ENCODE data around the gene TDP1.
"Not testable (repeated sequence)": the region's sequence is repeated elsewhere in the genome, so short reads cannot be mapped to it uniquely, and the experiment has no call there.

TDP1 gene

DNA sequence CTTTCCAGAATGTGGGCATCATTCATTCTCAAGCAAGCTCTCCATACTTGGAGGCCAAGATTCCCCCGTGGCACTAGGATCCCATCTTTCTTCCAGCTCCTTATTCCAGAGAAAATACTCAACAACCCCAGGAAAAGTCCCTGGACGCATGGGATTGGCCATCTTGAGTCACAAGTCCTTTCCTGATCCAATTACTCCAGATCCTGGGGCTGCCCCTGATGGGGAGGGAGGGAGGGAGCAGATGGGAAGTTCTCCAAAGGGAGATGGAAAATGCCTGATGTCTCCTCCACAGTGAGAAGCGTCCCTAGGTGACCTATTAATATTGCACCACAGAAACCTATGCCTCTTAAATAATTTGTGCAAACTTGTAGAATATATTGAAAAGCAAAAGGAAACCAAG is 93.7 kb downstream of the TDP1 start:
- no peak for DNase-seq (ENCODE audit: low read depth, low spot score)

DNA sequence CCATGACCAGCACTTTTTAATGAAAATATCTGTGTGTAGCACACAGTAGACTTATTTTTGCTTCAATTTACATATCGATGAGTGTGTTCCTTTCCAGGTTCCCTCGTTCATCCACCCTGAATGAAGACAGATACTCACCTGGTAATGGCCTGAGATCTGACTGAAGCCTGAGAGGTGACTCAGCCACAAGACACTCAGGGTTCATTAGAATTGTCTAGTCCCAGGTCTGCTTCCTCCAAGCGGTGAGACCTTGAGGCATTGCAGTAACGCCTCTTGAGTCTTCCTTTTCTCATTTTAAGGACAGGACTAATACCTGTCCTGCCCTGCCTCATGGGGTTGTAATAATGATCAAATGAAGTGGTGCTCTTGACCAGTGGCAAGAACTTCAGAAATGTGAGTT is 94.5 kb downstream of the TDP1 start:
- DNase-seq (ENCODE audit: low read depth, low spot score) = no peak

DNA sequence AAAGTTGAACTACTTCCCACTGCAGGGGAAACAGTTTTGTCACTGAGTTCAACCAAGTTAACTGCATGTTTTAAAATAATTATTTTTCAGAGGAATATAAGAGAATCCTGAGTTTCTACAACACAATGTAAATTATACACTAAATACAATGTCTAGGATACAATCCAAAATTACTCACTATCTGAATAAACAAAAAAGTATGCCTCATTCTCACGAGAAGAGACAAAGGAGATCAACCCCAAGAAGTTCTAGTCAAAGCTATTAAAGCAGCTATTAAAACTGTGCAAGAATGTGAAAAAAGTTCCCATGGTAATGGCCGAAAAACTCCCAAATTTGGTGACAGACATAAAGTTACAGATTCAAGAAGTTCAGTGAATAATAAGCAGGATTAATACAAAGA is 97.3 kb downstream of the TDP1 start:
- DNase-seq (ENCODE audit: low read depth, low spot score) = no peak

DNA sequence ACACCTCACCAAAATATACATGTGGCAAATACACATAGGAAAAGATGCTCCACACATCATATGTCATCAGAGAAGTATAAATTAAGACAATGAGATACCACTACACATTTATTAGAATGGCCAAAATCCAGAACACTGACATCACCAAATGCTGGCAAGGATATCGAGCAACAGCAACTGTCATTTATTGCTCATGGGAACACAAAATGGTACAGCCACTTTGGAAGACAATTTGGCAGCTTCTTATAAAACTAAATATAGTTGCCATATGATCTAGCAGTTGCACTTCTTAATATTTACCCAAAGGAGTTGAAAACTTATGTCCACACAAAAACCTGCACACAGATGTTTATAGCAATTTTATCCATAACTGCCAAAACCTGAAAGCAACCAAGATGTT is 99.1 kb downstream of the TDP1 start:
- DNase-seq (ENCODE audit: low read depth, low spot score) = no peak

DNA sequence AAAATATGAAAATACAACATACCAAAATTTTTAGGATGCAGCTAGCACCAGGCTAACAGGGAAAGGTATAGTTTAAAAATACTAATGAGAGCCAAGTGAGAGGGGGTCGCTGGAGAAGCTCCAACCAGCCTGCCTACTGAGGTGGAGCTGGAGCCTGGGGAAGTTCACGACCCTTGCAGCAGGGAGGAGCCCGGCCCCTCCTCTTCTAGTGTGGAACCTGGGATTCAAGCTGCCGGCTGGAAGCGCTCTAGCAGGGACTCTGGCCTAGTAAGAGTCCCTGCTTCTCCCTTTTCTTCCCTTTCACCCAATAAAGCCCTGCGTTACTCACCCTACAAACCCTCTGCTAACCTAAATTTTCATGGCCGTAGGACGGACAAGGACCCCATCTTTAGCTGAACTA is 101.1 kb downstream of the TDP1 start:
- no peak for DNase-seq (ENCODE audit: low read depth, low spot score)

DNA sequence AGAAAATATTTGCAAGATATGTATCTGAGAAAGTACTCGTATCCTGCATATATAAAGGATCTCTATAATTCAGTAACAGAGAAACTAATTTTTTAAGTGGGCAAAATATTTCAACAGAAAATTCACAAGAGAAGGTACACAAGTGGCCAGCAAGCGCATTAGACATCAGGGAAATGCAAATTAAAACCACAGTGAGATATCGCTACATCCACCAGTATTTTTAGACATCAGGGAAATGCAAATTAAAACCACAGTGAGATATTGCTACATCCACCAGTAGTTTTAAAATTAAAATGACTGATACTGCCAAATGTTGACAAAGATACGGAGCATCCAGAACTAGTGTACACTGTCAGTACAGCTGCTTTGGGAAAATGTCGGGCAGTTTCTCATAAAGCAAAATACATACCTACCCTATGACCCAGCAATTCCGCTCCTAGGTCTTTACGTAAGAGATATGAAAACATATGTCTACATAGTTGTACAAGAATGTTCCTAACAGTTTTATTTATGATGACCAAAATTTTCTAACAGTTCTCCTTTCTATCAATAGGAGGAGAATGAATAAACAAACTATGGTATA is 103.2 kb downstream of the TDP1 start:
- DNase-seq (ENCODE audit: low read depth, low spot score) = no peak

DNA sequence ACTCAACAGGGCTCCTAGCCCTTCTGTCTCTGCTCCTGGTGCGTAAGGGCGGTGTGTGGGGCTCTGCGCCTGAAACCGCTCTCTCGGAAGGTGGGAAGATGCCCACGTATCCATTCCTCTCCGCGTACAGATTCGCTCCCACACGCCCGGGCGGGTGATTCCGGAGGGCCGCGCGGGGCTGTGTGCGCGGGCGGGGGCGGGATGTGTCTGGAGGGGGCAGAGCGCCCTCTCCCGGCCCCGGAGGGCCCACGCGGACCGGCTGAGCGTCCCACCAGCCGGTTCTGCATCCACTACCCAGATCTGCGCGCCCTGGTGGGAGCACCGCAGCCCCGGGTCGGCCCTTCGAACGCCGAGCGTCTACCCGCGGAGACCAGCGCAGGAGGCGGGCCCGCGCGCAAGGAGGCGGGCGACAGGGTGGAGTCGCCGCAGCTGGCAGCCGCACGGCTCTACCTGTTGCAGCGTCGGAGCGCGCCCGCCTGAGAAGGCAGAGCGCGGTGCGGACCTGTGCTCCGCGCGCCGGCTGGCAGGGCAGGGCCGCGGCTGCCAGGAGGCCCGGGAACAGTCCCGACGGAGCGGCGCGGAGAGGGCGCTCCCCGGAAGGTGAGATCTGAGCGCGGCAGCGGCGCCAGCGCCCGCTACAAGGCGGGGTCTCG is 104.7 kb downstream of the TDP1 start:
- peak; percentile 89 for DNase-seq (ENCODE audit: low read depth, low spot score)

DNA sequence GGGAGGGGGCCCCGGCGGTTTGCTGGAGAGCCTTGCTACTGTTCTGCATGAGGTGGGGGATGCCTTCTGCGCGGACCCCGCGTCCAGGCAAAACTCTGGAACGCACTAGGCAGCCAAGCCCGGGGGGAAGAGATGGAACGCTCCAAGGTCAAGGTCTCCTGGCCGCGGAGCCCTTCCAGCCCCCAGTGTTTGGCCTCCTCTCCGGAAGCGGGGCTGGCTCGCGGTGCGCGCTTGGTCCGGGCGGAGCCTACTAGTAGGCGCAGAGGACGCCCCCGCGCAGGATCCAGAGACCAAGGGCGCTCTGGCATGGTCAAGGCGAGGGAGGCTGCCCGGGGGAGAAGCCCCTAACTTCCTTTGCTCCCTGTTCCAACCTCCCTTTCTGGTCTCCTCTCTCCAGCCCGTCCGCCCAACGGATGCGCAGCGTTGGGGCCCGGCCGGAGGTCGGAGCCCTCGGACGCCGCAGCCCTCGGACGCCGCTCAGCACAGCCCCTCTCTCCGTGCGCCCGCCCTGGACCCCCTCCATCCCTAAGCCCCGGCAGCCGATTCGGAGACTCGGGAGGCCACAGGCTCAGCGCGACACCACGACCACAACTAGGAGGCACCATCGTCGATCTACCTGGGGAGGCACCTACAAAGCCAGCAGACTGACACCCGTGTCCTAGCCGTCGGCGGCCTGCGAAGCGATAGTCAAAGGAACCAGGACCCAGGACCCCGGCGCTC is 105.4 kb downstream of the TDP1 start:
- DNase-seq (ENCODE audit: low read depth, low spot score) = no peak

DNA sequence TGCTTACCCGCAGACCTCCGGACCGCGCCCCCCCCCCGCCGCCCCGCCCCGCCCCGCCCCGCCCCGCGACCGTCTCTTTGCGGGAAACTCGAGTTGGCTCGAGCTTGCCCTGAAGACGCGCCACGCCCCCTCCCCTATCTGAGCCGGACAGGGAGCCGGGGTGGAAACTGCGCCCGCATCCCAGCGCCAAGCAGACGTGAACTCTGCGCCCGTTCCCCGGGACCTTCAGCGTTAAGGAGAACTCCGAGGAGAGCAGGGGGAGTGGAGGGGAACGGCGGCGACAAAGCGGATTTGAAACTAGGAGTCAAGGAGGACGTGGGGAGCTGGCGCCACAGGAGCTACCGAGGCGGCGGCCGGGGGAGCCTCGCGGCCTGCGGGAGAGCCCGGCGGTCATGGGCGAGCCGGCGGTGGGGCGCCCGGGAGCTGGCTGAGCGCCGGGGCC is 106.0 kb downstream of the TDP1 start, which contains the start of gene KCNK13:
Gene KCNK13 (plus strand): TSS at position 310 of the 442 bp plus-strand sequence. CDS start 212 bp downstream, outside the sequence.
- DNase-seq (ENCODE audit: low read depth, low spot score) = peak; percentile 41

DNA sequence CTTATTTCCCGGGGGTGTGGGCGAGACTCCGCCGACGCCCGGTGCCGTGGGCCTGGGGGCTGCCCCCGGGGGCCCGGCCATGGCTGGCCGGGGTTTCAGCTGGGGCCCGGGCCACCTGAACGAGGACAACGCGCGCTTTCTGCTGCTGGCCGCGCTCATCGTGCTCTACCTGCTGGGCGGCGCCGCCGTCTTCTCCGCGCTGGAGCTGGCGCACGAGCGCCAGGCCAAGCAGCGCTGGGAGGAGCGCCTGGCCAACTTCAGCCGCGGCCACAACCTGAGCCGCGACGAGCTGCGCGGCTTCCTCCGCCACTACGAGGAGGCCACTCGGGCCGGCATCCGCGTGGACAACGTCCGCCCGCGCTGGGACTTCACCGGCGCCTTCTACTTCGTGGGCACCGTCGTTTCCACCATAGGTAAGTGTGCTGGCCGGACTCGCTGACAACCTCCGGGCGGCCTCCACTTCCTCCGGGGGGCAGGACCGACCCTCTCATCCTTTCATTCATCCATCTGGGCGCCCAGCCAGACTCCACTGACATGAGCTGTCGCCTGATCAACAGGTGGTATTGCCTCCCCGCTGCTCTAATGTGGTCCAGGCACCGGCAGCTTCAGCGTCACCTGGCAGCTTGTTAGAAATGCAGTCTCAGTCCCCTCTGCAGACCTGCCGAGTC is 106.5 kb downstream of the TDP1 start:
- peak; percentile 51 for DNase-seq (ENCODE audit: low read depth, low spot score)

DNA sequence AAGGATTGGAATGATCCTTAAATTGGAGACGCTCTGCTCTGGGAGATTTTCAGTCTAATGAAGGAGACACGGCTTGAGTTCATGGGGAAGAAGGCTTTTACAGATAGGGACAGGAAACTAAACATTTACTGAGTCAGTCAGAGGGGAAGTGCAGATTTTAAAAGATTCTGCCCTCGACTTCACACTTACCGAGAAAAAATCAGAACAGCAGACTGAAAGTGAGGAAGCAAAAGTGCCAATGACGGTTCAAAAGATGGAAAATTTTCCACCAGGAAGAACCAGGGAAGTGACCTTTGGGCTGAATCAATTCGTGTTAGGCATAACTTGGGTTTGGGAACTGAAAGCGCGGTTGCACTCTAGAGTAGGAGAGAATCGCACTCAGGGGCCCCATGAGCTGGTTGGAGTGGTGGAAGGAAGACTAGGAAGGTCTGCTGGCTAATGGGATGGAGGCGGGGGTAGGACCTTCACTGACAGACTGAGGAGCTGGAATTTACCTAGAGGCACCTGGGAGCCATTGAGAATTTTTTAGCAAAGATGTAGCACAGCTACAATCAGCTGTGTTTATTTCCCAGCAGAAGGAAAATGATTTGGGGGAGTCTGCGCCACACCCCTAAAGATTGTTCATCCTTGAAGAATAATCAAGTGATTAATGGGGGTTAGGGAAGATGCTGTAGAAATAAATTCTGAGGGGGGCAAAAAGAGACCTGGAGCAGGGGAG is 107.3 kb downstream of the TDP1 start:
- no peak for DNase-seq (ENCODE audit: low read depth, low spot score)

DNA sequence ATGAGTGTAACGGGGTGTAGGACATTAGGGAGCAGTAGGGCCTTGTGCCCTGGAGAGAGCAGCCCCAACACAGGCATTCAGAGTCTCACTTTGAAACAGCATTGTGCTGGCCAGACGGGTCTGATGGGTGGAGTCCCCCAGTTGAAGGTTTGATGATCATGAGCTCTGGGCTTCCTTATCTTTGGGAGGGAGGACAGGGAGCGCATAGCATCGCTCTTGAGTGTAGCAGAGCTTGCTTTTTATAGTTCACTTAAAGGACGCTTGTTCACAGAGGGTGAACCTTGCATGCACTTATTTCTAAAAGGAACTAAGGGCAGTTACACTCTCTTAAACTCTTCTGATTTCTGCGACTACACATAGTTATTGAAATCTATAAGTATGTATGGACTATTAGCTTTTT is 116.6 kb downstream of the TDP1 start:
- DNase-seq (ENCODE audit: low read depth, low spot score) = no peak

DNA sequence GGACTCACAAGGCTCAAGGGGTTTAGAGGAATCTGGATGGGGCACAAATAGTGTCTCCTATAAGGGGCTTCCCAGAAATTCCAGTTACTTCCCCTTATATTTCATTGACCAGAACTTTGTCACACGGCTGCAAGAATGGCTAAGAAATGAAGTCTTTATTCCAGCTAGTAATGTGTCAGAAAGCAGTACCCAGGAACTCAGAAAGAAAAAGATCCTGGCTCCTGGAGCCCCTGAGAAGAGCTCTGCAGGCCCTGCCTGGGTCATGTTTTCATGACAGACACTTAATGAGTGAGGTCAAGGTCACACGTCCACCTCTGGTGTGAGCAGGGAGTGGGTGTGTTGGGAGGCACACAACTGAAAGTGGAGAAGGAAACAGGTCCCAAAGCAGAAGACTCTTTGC is 123.8 kb downstream of the TDP1 start:
- DNase-seq (ENCODE audit: low read depth, low spot score) = no peak

DNA sequence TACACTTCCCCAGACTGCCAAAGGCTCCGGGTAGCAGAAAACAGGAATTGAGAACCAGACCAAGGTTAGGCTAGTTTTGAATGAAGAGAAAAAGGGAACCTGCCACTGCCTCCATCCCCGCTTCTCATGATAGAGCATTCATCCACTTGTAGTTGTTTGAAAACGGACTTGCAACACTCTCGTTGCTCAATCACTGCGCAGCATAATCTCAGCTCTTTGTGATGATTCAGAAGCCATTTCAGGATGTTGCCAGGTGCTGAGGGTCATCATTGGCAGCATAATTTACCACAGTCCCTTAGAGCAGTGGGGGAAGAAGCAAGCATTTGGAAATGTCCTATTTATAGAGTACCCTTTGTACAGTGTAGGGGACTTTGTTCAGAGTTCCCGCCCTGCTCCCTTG is 131.7 kb downstream of the TDP1 start:
- DNase-seq (ENCODE audit: low read depth, low spot score) = peak; percentile 26

DNA sequence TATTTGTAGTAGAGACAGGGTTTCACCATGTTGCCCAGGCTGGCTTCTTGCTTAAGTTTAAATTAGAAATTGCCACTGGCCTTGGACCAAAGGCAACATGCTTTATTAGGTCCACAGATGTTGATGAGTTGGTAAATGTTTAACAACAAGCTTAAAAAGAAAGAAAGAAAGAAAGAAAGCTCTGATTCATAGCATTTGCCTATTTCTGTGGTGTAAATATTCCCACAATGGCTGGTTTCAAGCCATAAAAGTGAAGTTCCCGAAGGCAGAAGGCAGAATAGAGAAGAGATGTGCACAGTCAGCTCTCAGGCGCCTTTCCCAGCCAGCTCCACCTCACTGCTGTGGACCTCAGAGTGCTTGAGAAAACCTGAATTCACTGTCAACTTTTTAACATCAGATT is 132.4 kb downstream of the TDP1 start:
- no peak for DNase-seq (ENCODE audit: low read depth, low spot score)

DNA sequence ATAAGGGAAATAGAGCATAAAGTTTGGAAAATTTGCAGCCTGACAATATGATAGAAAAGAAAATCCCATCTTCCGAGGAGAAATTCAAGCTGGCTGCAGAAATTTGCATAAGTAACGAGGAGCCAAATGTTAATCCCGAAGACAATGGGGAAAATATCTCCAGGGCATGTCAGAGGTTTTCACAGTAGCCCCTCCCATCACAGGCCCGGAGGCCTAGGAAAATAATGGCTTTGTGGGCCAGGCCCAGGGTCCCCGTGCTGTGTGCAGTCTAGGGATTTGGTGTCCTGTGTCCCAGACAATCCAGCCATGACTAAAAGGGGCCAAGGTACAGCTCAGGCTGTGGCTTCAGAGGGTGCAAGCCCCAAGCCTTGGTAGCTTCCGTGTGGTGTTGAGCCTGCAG is 133.8 kb downstream of the TDP1 start:
- DNase-seq (ENCODE audit: low read depth, low spot score) = not testable (repeated sequence)

DNA sequence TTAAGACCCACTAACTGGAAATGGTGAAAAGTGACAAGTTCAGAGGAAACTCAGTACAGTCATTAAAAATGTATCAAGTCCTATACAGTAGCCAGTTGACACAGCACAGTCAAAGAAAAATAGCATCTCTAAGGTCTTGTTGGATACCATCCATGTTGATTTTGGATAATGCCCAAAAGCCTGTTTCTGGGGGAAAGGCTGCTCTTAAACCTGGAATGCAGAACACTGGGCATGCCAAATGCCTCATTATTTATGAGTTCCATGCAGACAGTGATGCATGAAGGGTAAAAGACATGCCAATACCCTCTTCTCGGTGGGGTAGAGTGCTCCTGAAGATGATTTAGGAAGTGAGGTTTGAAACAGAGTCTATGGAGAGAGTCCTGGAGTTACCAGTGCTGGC is 135.7 kb downstream of the TDP1 start:
- DNase-seq (ENCODE audit: low read depth, low spot score) = peak; percentile 95

DNA sequence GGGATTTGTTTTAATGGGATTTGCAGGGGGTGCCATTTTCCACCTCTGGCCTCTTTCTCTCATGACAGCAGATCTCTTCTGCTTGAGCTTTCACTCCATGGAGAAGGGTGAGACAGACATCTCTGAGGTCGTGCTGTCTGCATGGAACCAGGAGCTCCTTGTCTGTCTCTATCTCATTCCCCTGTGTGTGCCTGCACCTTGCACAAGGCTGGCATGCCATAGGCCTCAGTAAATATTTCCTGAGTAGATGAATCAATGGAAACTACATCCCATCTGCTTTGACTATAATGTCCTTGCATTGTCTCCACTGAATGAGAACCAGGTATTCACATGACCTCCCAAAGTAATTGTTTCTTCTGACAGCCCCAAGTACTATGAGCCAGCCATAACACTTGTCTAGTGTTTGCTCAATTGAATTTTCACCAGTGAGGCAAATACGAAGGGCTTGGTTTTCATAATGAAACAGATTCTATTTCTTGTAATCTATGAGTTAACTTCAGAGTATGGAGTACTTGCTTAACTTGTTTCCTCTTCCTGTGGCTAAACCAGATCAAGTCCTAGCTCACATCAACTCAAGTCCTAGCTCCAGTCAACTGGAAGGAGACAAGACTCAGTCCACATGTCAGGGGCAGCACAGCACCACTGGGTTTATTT is 138.3 kb downstream of the TDP1 start:
- peak; percentile 59 for DNase-seq (ENCODE audit: low read depth, low spot score)

All from astrocyte of the hippocampus (primary cell).